Measurements from ENCODE around the gene ACOXL.

GRCh38 chr2:110745048-110745447, 12.7 kb downstream of the ACOXL start:
- TF ChIP-seq ZNF384 (IDR thresholded peaks at IDR 0.05; ENCODE audit: borderline replicate concordance, low read depth, low read length): no peak
- TF ChIP-seq ELK1 (IDR thresholded peaks at IDR 0.05; ENCODE audit: low read depth, low read length): no peak

Measured in GM12878 (cell line).